H1 (cell line): Measurements from ENCODE around the gene SCO2. TPM values are rescaled to one million over a fixed set of nuclear protein-coding genes. Genes with fewer than 3 reads are reported as not detected.

ENCODE experiments used
- BACH1 ChIP-seq: IDR thresholded peaks from 2 replicates; pipeline ENCODE4 v1.6.1; 2012; ENCODE audit warnings: low read length, improper control_type of control experiment
- CHD1 ChIP-seq: IDR thresholded peaks from 2 replicates; pipeline ENCODE4 v1.6.1; 2012; ENCODE audit warnings: low read depth, low read length, improper control_type of control experiment
- CHD7 ChIP-seq: fragments of 300-600 bp; sonication (generic); IDR thresholded peaks from 2 replicates; pipeline ENCODE4 v1.7.1; 2012; ENCODE audit warnings: low read length, moderate library complexity, mild to moderate bottlenecking, inconsistent platforms; ENCODE audit not compliant: insufficient replicate concordance
- EZH2 ChIP-seq: fragments of 200-600 bp; sonication (generic); IDR thresholded peaks from 2 replicates; pipeline ENCODE4 v1.7.1; 2012; ENCODE audit warnings: low read depth, mild to moderate bottlenecking, moderate library complexity, low read length, inconsistent platforms; ENCODE audit not compliant: severe bottlenecking
- GABPA ChIP-seq: IDR thresholded peaks from 2 replicates; pipeline ENCODE4 v1.6.1; 2011; ENCODE audit warnings: mild to moderate bottlenecking, low read length, moderate library complexity, borderline replicate concordance; ENCODE audit not compliant: insufficient read depth
- NRF1 ChIP-seq: IDR thresholded peaks from 2 replicates; pipeline ENCODE4 v1.6.1; 2011; ENCODE audit warnings: mild to moderate bottlenecking, low read depth, low read length, improper control_type of control experiment
- POLR2AphosphoS5 ChIP-seq: IDR thresholded peaks from 2 replicates; pipeline ENCODE4 v1.6.1; 2011; ENCODE audit warnings: low read depth, low read length
- RAD21 ChIP-seq, 2 experiments: IDR thresholded peaks in 1 of 2; conservative IDR thresholded peaks in 1 of 2; 2 replicates each; pipeline ENCODE4 v1.6.1; 2011; ENCODE audit warnings: low read depth in 2 of 2, low read length in 2 of 2, improper control_type of control experiment in 1 of 2, inconsistent platforms in 1 of 2, mild to moderate bottlenecking in 1 of 2, moderate library complexity in 1 of 2
- SIRT6 ChIP-seq: IDR thresholded peaks from one replicate; pipeline ENCODE4 v1.7.1; 2012; ENCODE audit warnings: low read length, inconsistent platforms
- SP1 ChIP-seq: IDR thresholded peaks from 2 replicates; pipeline ENCODE4 v1.6.1; 2011; ENCODE audit warnings: low read depth, low read length
- SP2 ChIP-seq: IDR thresholded peaks from 2 replicates; pipeline ENCODE4 v1.6.1; 2012; ENCODE audit warnings: mild to moderate bottlenecking, low read length, inconsistent platforms
- TAF7 ChIP-seq: optimal IDR thresholded peaks from 2 replicates; pipeline ENCODE3; 2011; ENCODE audit warnings: low read depth, mild to moderate bottlenecking, inconsistent platforms, low read length, moderate library complexity, borderline replicate concordance
- polyA plus RNA-seq, 7 experiments: library from polyadenylated mRNA; depleted of rRNA in 3 of 7; stranded (reverse) in 5 of 7; unstranded in 2 of 7; fragments of >200 nt in 5 of 7; fragments of 200-250 nt in 2 of 7; gene quantifications; 1 replicate in 5 of 7; 2 replicates in 1 of 7; 4 replicates in 1 of 7; pipeline versions ENCODE4 v1.2.1 to v1.2.3, GENCODE V29; 2011 to 2013; ENCODE audit warnings: missing spikeins in 2 of 7, mixed read lengths in 2 of 7
- total RNA-seq: library from RNA; stranded (reverse); fragmentation: NEBNext Ultra II Directional; extraction: Animal tissue kit (Norgen Biotek cat#: 25700); gene quantifications from 2 replicates; pipeline ENCODE4 v1.2.1, GENCODE V29; 2021

SCO2 gene
- total and polyA plus RNA-seq, 2 of the 8 experiments (the other 6 are each of a cell fraction or from before 2014, with no cell fraction given): 2.0 TPM; not detected in 1

- TF ChIP-seq CHD7 (no peak), GABPA (no peak), POLR2AphosphoS5 (no peak), RAD21 (IDR thresholded peaks at IDR 0.05 in 1 of 2, conservative IDR thresholded peaks at IDR 0.05 in 1 of 2; ENCODE audit: low read depth in 2 of 2, low read length in 2 of 2) (no peak), TAF7 (no peak), NRF1 (no peak), BACH1 (no peak), SP1 (no peak), CHD1 (no peak), SP2 (no peak), EZH2 (no peak), SIRT6 (no peak)
Measured at GRCh38 chr22:50568626-50569025, 43.2 kb upstream of the SCO2 start (continued).
